Vagina (tissue), 2 donors: ENCODE measurements around the gene TEDC1.

Source experiments
- CTCF ChIP-seq, 3 experiments: fragments of 450-650 bp in 2 of 3; fragments of 200-600 bp in 1 of 3; sonication (generic) in 1 of 3; IDR thresholded peaks; one replicate each; pipeline ENCODE4 v1.5.1; 2017 to 2019; ENCODE audit warnings: antibody characterized with exemption in 3 of 3, mild to moderate bottlenecking in 2 of 3, moderate library complexity in 2 of 3
- POLR2AphosphoS5 ChIP-seq, 2 donors: sonication (generic); formaldehyde crosslinking; IDR thresholded peaks; one replicate each; pipeline ENCODE4 v1.9.0; 2017; ENCODE audit warnings: antibody characterized with exemption in 2 of 2, mild to moderate bottlenecking in 2 of 2, low read depth in 1 of 2; ENCODE audit not compliant: insufficient read depth in 1 of 2

- no peak for TF ChIP-seq CTCF (IDR thresholded peaks at IDR 0.05)
- no peak for TF ChIP-seq POLR2AphosphoS5 (IDR thresholded peaks at IDR 0.05; ENCODE audit: insufficient read depth in 1 of 2, low read depth in 1 of 2)
These were observed 41.0 kb downstream of the TEDC1 start for GRCh38 chr14:105531894-105532623.
